SKM-1 treated with dmso at 0.1 percent for 144 hours (cell line): Measurements from ENCODE around the gene ITGB7.

ENCODE experiments used
- DNase-seq: peaks from one replicate; lab custom pipeline; 2025; ENCODE audit not compliant: unreplicated experiment; lab: John Stamatoyannopoulos, UW

ITGB7 gene

DNA sequence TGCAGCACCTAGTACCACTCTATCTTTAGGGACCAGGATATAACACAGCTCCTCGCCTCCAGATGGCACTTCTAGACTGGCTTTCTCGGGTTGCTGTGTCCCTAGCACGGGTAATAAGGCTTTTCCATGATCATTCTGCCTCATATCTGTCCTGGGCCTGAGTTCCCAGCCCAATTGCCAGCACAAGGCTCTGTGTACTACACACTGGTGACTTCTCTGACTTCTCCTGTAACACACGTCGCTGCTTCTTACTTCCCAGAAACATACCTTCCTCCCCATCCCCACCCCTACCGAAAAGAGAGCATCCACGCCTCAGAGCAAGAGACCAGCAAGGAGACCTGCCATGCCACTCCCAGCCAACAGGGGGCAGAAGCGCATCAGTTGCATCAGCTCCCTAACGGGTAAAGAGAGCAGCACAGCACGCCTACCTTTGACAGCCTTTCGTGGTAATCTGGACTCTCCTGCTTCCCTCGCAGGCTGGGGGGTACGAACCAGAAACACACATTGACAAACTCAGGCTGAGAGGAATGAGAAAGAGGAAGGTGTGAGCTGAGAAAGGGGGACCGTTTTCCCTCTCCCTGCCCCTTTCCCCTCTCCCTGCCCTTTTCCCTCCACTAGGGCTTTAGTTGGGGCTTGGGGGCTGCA is 47.7 kb downstream of the ITGB7 start:
- peak; percentile 31 for DNase-seq

- no peak for DNase-seq
Measured at GRCh38 chr12:53152390-53152789, 54.7 kb downstream of the ITGB7 start.

- no peak for DNase-seq
Measured at GRCh38 chr12:53151039-53151438, 56.0 kb downstream of the ITGB7 start.

DNA sequence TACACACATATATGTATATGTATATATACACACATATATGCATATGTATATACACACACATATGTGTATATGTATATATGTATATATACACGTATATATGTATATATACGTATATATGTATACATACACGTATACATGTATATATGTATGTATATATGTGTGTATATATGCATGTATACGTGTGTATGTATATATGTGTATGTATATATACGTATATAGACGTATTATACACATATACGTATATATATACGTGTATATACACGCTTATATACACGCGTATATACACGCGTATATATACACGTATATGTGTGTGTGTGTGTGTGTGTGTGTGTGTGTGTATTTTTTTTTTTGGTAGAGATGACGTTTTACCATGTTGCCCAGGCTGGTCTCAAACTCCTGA is 59.4 kb downstream of the ITGB7 start:
- DNase-seq, result no peak

- DNase-seq, result no peak
Measured at GRCh38 chr12:53147181-53147580, 59.9 kb downstream of the ITGB7 start.

DNA sequence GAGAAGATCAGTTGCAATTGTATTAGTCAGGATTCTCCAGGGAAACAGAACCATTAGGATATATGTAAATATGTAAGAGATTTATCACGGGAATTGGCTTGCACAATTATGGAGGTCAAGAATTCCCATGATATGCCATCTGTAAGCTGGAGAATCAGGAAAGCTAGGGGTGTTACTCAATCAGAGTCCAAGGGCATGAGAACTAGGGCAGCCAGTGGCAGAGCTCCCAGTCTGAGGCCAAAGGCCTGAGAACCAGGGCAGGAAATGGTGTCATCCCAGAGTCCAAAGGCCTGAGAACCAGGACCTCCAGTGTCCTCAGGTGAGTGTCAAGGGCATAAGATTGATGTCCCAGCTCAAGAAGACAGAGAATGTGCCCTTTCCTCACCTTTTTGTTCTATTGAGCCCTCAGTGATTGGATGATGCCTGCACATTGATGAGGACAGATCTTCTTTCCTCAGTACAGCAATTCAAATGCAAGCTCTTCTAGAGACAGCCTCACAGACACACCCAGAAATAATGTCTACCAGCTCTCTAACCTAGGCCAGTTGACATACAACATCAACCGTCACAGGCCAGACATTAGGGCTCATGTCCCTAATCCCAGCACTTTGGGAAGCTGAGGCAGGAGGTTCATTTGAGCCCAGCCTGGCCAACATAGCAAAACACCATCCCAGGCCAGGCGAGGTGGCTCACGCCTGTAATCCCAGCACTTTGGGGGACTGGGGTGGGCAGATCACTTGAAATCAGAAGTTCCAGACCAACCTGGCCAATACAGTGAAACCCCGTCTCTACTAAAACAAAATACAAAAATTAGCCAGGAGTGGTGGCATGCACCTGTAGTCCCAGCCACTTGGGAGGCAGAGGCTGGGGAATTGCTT is 61.4 kb downstream of the ITGB7 start:
- DNase-seq, result no peak

DNA sequence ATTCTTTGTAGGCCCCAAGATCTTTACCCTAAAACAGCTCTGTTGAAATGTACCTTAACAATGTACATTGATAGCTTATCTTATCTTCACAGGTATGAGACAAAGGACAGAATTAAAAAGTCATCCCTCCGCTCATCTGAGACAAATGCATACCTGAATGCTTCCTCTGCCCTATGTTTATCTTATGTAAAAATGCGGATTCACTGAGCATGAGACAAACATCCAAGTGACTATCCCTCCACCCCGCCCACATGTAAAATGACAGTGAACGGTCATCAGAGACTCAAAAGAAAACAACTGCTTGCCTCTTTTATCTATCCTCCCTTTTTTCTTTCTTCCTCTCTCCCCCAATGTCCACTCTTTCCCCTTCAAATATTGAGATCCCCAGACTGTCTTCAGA is 63.7 kb downstream of the ITGB7 start:
- no peak for DNase-seq
